Calu3 (cell line): ENCODE measurements around the gene CROCC. TPM values are rescaled to one million over a fixed set of nuclear protein-coding genes. Genes with fewer than 3 reads are reported as not detected.
"Not testable (repeated sequence)": the region's sequence is repeated elsewhere in the genome, so short reads cannot be mapped to it uniquely, and the experiment has no call there.

Source experiments
- BruUV-seq: library from RNA; stranded (reverse); fragments of 400-500 nt; replicated peaks from 2 replicates; lab custom pipeline; 2021; lab: Mats Ljungman, UMichigan
- CTCF ChIA-PET: fragments of 300-600 bp; sonication (Branson Sonifier 250); formaldehyde crosslinking; loops from one replicate; lab custom pipeline; 2022; ENCODE audit warnings: antibody characterized with exemption; lab: Charles Lee
- DNase-seq: peaks from one replicate; pipeline ENCODE4 v3.0.0; 2022
- H3K27ac Mint-ChIP-seq: one replicate; pipeline ENCODE4 v1.8.0; 2022; ENCODE audit warnings: mixed read lengths; ENCODE audit not compliant: unreplicated experiment
- H3K27me3 Mint-ChIP-seq: one replicate; pipeline ENCODE4 v1.8.0; 2022; ENCODE audit warnings: mixed read lengths; ENCODE audit not compliant: unreplicated experiment
- H3K36me3 Mint-ChIP-seq: one replicate; pipeline ENCODE4 v1.8.0; 2022; ENCODE audit warnings: mild to moderate bottlenecking, moderate library complexity, mixed read lengths; ENCODE audit not compliant: insufficient read depth, unreplicated experiment
- H3K4me1 Mint-ChIP-seq: one replicate; pipeline ENCODE4 v1.8.0; 2022; ENCODE audit warnings: mild to moderate bottlenecking, low read depth, mixed read lengths; ENCODE audit not compliant: unreplicated experiment
- H3K4me3 Mint-ChIP-seq: one replicate; pipeline ENCODE4 v1.8.0; 2022; ENCODE audit warnings: mild to moderate bottlenecking, low read depth, moderate library complexity, mixed read lengths; ENCODE audit not compliant: unreplicated experiment
- H3K9me3 Mint-ChIP-seq: one replicate; pipeline ENCODE4 v1.8.0; 2022; ENCODE audit warnings: low read depth, mixed read lengths; ENCODE audit not compliant: unreplicated experiment
- intact Hi-C: fragments of 100-400 bp; cut with micrococcal nuclease; formaldehyde crosslinking; loops from one replicate; pipeline ENCODE4 v1.10.0; 2022; ENCODE audit not compliant: unreplicated experiment
- total RNA-seq: library from RNA; stranded (reverse); gene quantifications from 2 replicates; pipeline ENCODE4 v1.2.3, GENCODE V29; 2022

Gene CROCC
- total RNA-seq, 1 experiment from 2014 or later = 12.0 TPM

- H3K27ac Mint-ChIP-seq, DNase-seq, H3K4me3 Mint-ChIP-seq, CTCF ChIA-PET, BruUV-seq, H3K9me3 Mint-ChIP-seq, intact Hi-C loops: not testable (repeated sequence)
- Mint-ChIP-seq H3K27me3 (peaks cover 15% of the 10 kb centered on the region), H3K4me1 (peaks cover 14% of the 10 kb centered on the region), H3K36me3 (peaks cover 37% of the 10 kb centered on the region)
These were observed 27.9 kb upstream of the CROCC start for GRCh38 chr1:16893796-16894195.

- H3K27ac Mint-ChIP-seq, DNase-seq, H3K4me3 Mint-ChIP-seq, CTCF ChIA-PET, H3K9me3 Mint-ChIP-seq, BruUV-seq, intact Hi-C loops: not testable (repeated sequence)
- peaks cover 15% of the 10 kb centered on the region for H3K27me3 Mint-ChIP-seq
- H3K36me3 Mint-ChIP-seq = peaks cover 32% of the 10 kb centered on the region
- H3K4me1 Mint-ChIP-seq = peaks cover 14% of the 10 kb centered on the region
These were observed 27.4 kb upstream of the CROCC start for GRCh38 chr1:16894338-16894737.

GRCh38 chr1:16895233-16895597 is 26.5 kb upstream of the CROCC start:
- H3K27me3 Mint-ChIP-seq = peaks cover 15% of the 10 kb centered on the region
- H3K36me3 Mint-ChIP-seq = peaks cover 28% of the 10 kb centered on the region
- H3K9me3 Mint-ChIP-seq, DNase-seq, intact Hi-C loops, CTCF ChIA-PET: not testable (repeated sequence)
- peak overlapping the region; percentile 80 for H3K4me3 Mint-ChIP-seq
- H3K4me1 Mint-ChIP-seq = peaks cover 14% of the 10 kb centered on the region
- peak overlapping the region; percentile 100 for H3K27ac Mint-ChIP-seq
- BruUV-seq = TSS peak; percentile 98

GRCh38 chr1:16895598-16896315 is 26.0 kb upstream of the CROCC start, which contains the start of gene RNU1-2:
RNU1-2 (plus strand) TSS chr1:16895980.
- Mint-ChIP-seq H3K36me3 (peaks cover 28% of the 10 kb centered on the region), H3K4me1 (peaks cover 14% of the 10 kb centered on the region), H3K27me3 (peaks cover 15% of the 10 kb centered on the region), H3K4me3 (peak within 1 kb of the TSS; percentile 80), H3K27ac (peak within 1 kb of the TSS; percentile 100)
- BruUV-seq = TSS peak; percentile 100
- CTCF ChIA-PET, intact Hi-C loops, H3K9me3 Mint-ChIP-seq: not testable (repeated sequence)
- DNase-seq = peak; percentile 83

GRCh38 chr1:16896316-16897055 is 25.2 kb upstream of the CROCC start:
- peak; percentile 50 for DNase-seq
- intact Hi-C loops, BruUV-seq, CTCF ChIA-PET, H3K9me3 Mint-ChIP-seq: not testable (repeated sequence)
- H3K27ac Mint-ChIP-seq = peak overlapping the region; percentile 100
- peaks cover 11% of the 10 kb centered on the region for H3K27me3 Mint-ChIP-seq
- peaks cover 28% of the 10 kb centered on the region for H3K36me3 Mint-ChIP-seq
- H3K4me1 Mint-ChIP-seq = peaks cover 14% of the 10 kb centered on the region
- peak overlapping the region; percentile 80 for H3K4me3 Mint-ChIP-seq

- peak overlapping the region; percentile 48 for H3K4me3 Mint-ChIP-seq
- intact Hi-C loops, H3K9me3 Mint-ChIP-seq, DNase-seq, H3K27me3 Mint-ChIP-seq, CTCF ChIA-PET, BruUV-seq: not testable (repeated sequence)
- peak overlapping the region; percentile 78 for H3K27ac Mint-ChIP-seq
- H3K4me1 Mint-ChIP-seq = peaks cover 14% of the 10 kb centered on the region
- peaks cover 28% of the 10 kb centered on the region for H3K36me3 Mint-ChIP-seq
These were observed 24.1 kb upstream of the CROCC start for GRCh38 chr1:16897653-16898052.

- not testable (repeated sequence) for BruUV-seq, H3K27ac Mint-ChIP-seq
These were observed 23.4 kb upstream of the CROCC start for GRCh38 chr1:16898298-16898697.

GRCh38 chr1:16899020-16899419 is 22.7 kb upstream of the CROCC start:
- DNase-seq, H3K27me3 Mint-ChIP-seq, H3K9me3 Mint-ChIP-seq, H3K4me3 Mint-ChIP-seq, CTCF ChIA-PET, intact Hi-C loops, H3K27ac Mint-ChIP-seq, BruUV-seq: not testable (repeated sequence)
- peaks cover 14% of the 10 kb centered on the region for H3K4me1 Mint-ChIP-seq
- H3K36me3 Mint-ChIP-seq = peaks cover 34% of the 10 kb centered on the region

More at GRCh38 chr1:16898298-16898697, 23.4 kb upstream of the CROCC start:
- peaks cover 28% of the 10 kb centered on the region for H3K36me3 Mint-ChIP-seq
- CTCF ChIA-PET, H3K9me3 Mint-ChIP-seq, H3K27me3 Mint-ChIP-seq, DNase-seq, H3K4me3 Mint-ChIP-seq, intact Hi-C loops: not testable (repeated sequence)
- H3K4me1 Mint-ChIP-seq = peaks cover 14% of the 10 kb centered on the region
